GM18517 (cell line): ENCODE measurements around the gene L3MBTL1.
"Not testable (repeated sequence)": the region's sequence is repeated elsewhere in the genome, so short reads cannot be mapped to it uniquely, and the experiment has no call there.

Experiments used
- ATAC-seq: cut with Tn5 transposase; IDR thresholded peaks from one replicate; pipeline ENCODE4 v1.9.1; 2021; ENCODE audit warnings: mild to moderate bottlenecking, moderate library complexity; ENCODE audit not compliant: unreplicated experiment

The L3MBTL1 gene

GRCh38 chr20:43502021-43502420 lies 5.5 kb upstream of the L3MBTL1 start:
- not testable (repeated sequence) for ATAC-seq

- no peak for ATAC-seq
These were observed 1.3 kb upstream of the L3MBTL1 start for GRCh38 chr20:43506238-43506637.

- ATAC-seq: no peak
These were observed 609 bp downstream of the L3MBTL1 start for GRCh38 chr20:43508106-43508505.

- ATAC-seq: no peak
These were observed 1.1 kb downstream of the L3MBTL1 start for GRCh38 chr20:43508604-43509040.

- ATAC-seq: no peak
These were observed 4.4 kb downstream of the L3MBTL1 start for GRCh38 chr20:43511879-43512278.

GRCh38 chr20:43513372-43513930 lies 6.0 kb downstream of the L3MBTL1 start:
- ATAC-seq: no peak

- ATAC-seq: peak; percentile 78
These were observed 6.6 kb downstream of the L3MBTL1 start for GRCh38 chr20:43513931-43514647.

GRCh38 chr20:43514648-43514999 lies 7.1 kb downstream of the L3MBTL1 start:
- ATAC-seq: peak; percentile 20

- no peak for ATAC-seq
These were observed 8.1 kb downstream of the L3MBTL1 start for GRCh38 chr20:43515628-43516027.

GRCh38 chr20:43516251-43516824 lies 8.8 kb downstream of the L3MBTL1 start:
- no peak for ATAC-seq

GRCh38 chr20:43520074-43520630 lies 12.7 kb downstream of the L3MBTL1 start:
- no peak for ATAC-seq

- ATAC-seq: no peak
These were observed 17.5 kb downstream of the L3MBTL1 start for GRCh38 chr20:43525021-43525420.

GRCh38 chr20:43528258-43528875 lies 20.9 kb downstream of the L3MBTL1 start:
- no peak for ATAC-seq

GRCh38 chr20:43529051-43529450 lies 21.6 kb downstream of the L3MBTL1 start:
- ATAC-seq: no peak

- ATAC-seq: no peak
These were observed 22.1 kb downstream of the L3MBTL1 start for GRCh38 chr20:43529457-43530153.

- ATAC-seq: no peak
These were observed 23.0 kb downstream of the L3MBTL1 start for GRCh38 chr20:43530321-43531090.

- no peak for ATAC-seq
These were observed 23.6 kb downstream of the L3MBTL1 start for GRCh38 chr20:43531091-43531443.

- ATAC-seq: no peak
These were observed 25.0 kb downstream of the L3MBTL1 start for GRCh38 chr20:43532416-43533055.

GRCh38 chr20:43533060-43533459 lies 25.6 kb downstream of the L3MBTL1 start:
- no peak for ATAC-seq

- no peak for ATAC-seq
These were observed 26.5 kb downstream of the L3MBTL1 start for GRCh38 chr20:43534016-43534415.
